ENCODE data around the gene FDX2.
"Not testable (repeated sequence)": the region's sequence is repeated elsewhere in the genome, so short reads cannot be mapped to it uniquely, and the experiment has no call there.

Gene FDX2

DNA sequence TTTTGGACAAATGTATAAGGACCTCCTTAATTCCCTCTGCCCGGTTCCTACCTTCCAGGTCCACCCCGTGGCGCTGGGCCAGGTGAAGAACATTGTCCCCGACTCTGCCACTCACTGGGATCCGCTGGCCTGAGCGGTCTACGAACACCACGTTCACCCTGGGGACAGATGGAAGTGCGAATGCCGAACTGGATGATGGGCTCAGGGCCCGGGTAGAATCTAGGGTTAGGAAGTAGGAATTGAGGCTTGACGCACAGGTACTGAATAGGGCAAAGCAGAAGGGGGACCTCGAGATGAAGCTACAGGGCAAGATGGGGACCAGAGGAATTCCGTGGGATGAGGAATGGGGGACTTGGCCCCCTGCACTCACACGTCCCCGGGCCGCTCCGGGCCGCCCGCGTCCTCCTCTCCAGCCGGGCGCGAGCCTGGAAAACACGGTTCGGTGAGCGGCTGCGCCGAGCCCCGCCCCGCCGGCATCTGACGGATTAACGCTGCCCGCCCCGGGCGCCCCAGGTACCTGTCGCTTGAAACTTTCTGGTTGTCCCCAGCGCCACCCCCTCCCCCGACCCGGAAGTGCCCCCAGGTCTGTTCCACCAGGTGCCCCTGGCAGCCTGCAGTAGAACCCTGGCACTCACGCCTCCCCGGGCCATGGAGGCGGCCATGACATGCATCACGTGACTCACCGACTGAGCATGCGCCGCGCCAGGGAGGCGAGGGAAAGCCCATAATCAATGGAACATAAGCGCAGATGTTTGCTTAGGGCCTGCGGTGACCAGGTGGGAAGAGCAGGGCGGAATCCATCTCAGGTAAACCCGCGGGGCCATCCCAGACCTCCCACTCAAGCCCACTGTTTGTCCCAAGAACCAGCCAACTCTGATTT is at the start of gene FDX2:
TSS of gene FDX2 (minus strand) at position 681 of the 880 bp plus-strand sequence. CDS start at position 662, 19 bp downstream.
- peak; percentile 54 for DNase-seq

DNA sequence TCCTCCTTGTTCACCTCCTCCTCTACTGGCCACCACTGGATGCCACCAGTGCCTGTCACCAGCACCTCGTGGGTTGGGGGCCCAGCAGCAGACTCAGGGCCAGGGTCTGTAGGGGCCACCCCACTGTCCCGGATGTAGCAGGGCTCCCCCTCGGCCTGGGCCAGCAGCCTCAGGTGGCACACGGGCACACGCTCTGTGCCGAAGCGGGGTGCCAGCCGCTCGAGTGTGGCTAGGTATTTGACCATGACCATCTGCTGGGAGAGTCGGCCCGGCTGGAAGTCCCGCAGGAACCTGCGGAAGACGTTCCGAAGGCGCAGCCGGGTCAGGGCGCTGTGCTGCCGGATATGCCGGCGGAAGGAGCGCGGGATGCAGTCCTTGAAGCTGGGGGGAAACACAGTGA is 49.7 kb upstream of the FDX2 start:
- DNase-seq, result no peak

DNA sequence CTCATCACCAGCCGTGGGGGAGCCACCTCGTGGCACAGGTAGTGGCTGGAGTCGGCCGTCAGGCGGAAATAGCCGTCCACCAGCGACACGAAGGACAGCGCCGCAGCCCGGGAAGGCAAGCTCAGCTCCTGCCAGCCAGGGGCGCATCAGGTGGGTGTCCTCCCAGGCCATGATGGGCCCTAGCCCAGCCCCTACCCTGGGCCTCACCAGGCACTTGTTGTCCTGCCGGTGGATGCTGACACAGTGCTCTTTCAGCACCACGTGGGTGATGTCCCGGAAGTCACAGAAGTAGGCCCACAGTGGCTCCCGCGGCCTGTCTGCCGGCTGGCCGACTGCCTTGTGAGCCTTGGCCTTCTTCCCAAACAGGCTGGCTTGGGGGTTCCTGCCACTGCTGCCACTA is 48.8 kb upstream of the FDX2 start:
- DNase-seq, result no peak

DNA sequence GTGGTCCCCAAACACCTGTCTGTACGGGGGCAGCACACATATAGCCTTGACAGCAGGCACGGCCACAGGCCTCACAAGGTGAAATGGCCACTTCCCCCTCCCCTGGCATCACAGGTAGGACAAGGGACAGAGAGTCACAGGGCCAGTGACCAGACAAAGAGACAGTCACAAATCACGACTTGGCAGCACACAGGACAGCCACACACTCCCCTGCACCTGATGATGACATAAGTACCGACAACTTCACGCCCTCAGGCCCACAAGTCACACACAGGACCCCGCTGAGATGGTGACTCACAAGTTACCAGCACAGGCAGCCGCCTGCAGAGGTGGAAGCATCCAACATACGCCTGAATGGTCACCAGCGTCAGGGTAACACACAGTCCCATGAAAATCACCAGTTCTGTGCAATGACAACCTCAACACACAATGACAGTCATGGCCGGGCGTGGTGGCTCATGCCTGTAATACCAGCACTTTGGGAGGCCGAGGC is 48.0 kb upstream of the FDX2 start:
- DNase-seq, result no peak

DNA sequence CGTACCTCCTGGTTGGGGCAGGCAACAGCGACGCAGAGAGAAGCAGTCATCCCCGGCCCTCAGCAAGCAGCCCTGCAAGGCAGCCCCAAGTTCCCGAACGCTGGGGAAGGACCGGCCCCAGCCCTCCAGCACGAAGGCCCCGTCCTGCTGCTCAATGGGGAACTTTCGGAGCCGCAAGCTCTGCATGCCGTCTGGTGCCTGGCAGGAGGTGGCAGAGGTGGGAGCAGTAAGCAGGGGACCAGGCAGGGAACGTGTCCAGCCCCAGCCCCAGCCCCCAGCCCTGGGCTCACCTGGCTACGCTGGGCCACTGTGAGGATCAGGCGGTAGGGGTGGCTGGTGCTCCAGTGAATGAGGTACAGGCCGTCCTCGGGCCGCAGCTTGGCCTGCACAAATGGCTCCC is 46.4 kb upstream of the FDX2 start:
- DNase-seq, result no peak

DNA sequence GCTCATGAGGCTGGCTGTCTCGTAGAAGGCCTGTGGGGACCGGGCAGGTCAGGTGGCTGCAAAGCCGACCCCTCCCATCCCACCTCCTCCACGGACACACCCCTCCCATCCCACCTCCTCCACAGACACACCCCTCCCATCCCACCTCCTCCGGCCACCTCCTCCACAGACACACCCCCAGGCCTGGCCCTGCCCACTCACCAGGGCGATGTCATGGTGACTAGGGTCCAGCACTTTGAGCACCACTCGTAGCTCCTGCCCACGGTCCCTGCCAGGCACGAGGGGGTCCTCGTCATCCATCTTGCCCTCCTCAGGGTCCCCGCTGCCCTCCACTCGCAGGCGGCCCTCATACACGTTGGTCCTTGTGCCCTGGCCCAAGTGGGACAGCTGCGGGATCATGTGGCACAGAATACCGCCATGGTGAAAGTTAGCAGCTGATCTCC is 45.8 kb upstream of the FDX2 start:
- DNase-seq, result no peak

DNA sequence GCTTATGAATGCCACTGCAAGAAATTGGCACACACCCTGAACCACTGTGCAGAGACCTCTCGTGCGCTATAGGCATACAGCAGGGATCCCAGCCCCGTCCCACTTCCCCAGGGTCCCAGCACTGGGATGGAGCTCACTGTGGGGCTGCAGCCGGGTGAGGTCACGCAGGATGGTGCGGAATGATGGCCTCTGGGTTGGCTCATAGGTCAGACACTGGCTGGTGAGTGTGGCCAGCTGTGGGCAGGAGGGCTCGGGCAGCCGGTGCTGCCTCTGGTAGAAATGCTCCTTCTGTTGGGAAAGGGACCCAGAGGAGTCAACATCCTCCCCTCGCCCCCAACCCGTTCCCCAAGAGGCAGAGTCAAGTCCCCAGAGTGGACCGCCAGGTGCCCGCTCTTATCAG is 40.6 kb upstream of the FDX2 start:
- no peak for DNase-seq

DNA sequence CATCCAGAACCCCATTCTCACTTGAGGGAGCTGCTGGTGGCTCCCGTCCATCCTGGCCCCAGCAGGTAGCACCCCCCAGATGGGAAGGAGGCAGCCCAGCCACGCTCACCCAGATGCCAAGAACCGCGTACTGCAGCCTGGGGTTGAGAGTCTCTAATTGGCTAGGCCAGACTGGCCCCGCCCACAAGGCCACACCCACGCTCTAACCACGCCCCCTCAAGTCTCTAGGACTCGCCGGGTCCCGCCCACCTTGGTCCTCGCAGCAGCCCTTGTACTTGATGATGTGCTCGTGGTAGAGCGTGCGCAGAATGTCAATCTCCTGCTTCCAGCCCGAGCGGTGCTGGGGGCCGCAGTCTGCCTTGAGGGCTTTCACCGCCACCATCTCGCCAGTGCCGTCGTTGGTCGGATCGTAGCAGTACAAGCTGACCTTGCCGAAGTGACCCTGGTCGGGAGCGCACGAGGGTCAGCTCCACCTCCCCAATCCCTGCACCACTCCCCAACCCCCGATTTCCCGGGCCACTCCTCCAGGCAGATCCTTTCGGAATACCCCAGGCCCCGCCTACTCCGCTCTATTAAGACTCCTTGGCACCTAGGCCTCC is 38.1 kb upstream of the FDX2 start:
- peak; percentile 1 for DNase-seq

DNA sequence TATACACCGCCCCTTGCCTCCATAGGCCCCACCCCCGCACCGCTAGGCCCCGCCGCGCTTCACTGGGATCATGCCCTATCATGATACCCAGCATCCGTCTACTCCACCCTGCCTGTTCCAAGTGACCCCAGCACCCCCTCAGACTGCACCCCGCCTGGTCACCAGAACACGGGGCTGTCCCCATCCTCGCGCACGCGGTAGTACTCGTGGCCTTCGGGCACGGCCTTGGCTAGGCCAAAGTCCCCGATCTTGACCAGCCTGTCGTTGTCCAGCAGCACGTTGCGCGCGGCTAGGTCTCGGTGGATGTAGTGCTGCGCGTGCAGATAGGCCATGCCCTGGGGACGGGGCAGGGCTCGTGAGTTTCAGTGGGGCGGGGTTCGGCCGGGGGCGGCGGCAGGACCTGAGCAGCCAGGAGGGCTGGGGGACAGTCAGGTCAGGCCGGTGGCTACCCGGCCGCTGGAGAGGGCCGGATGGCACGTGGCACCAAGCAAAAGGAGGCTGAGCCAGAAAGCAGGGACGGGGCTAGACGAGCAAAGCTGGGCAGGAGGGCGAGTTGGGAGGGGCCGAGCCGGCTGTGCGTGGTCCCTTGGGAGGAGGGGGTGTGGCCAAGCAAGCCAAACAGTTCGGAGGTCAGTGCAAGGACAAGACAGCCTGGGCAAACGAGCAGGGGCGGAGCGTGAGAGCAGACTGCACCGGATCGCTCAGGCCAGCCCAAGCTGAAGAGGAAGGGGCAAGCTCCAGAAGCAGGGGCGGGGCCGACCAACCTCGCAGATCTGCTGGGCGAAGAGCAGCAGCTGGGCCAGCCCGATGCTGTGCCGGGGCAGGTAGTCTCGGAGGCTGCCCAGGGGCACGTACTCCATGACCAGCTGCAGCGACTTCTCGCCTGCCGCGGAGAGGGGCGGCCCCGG is 37.2 kb upstream of the FDX2 start:
- no peak for DNase-seq

DNA sequence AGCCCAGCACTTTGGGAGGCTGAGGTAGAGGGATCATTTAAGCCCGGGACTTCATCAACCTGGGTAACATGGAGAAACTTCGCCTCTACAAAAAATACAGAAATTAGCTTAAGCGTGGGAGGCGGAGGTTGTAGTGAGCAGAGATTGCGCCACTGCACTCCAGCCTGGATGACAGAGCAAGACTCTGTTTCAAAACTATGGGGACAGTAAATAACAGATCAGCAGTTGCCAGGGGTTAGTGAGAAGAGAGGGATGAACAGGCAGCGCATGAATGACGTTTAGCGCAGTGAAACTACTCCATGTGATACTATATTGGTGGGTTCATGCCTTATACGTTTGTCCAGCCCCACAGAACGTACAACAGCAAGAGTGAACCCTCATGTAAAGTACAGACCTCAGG is 30.7 kb upstream of the FDX2 start:
- DNase-seq, result no peak

DNA sequence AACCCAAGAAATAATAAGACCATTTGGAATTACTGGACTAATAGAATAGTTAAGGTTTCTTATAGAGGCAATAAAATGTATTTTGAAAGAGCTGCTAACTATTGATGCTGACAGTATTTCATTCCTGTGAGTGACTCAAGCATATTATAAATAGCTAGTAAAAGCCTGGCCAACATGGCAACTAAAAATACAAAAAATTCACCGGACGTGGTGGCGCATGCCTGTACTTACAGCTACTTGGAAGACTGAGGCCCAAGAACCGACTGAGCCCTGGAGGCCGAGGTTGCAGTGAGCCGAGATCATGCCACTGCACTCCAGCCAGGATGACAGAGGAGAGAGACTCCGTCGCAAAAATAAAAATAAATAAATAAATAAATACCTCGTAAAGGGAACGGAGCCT is 29.0 kb upstream of the FDX2 start:
- no peak for DNase-seq

DNA sequence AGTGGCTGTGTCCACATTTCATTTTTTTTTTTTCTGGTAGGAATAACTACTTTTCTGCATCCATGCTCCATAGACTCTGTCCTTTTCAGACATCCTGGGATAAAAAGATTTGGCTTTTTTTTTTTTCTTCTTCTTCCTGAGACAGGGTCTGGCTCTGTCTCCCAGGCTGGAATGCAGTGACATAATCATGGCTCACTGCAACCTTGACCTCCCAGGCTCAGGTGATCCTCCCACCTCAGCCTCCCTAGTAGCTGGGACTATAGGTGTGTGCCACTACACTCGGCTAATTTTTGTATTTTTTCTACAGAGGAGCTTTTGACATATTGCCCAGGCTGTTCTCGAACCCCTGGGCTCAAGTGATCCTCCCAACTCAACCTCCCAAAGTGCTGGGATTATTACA is 27.7 kb upstream of the FDX2 start:
- DNase-seq, result no peak

DNA sequence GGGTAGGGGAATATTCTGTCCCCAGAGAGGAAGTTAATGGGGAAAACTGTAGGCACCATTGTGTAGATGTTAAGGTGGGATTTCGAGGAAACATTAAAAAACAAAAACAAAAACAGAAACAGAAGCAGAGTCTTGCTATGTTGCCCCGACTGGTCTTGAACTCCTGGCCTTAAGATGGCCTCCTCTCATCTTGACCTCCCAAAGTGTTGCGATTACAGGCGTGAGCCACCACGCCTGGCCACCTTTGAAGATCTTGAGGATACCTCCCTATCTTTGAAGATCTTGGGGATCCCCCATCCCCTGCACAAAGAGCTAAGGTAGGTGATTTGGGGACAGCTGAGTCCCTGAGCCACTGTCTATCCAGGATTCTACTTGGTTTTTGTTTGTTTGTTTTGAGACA is 24.2 kb upstream of the FDX2 start:
- no peak for DNase-seq

DNA sequence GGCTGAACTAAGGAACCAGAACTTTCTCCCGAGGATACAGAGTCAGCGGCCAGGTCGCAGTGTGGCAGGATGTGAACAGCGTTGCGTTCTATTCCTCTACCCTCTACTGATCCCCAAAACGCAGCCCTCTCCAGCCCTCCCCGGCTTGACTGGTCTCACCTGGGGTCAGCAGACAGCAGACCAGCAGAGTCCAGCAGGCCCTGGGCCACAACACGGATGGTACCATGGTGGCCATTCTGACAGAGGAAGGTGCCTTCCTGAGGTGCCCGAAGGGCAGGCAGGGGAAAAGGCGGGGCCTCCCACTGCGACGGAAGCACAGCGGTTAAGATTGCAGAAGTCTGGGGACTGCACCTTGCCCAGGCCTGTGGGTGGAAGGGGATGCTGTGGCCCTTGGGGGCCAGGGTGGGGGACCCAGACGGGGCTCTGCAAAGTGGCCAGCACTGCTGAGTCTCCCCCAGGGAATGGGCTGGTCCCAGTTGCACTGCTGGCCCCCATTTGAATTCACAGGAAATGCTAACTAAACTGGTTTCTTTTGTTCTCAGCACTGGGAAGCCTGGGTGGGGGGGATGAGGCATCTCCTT is 23.7 kb upstream of the FDX2 start, which contains the start of gene ICAM3:
TSS of gene ICAM3 (minus strand) at position 245 of the 581 bp plus-strand sequence. CDS start at position 235, 10 bp downstream.
- DNase-seq, result no peak

DNA sequence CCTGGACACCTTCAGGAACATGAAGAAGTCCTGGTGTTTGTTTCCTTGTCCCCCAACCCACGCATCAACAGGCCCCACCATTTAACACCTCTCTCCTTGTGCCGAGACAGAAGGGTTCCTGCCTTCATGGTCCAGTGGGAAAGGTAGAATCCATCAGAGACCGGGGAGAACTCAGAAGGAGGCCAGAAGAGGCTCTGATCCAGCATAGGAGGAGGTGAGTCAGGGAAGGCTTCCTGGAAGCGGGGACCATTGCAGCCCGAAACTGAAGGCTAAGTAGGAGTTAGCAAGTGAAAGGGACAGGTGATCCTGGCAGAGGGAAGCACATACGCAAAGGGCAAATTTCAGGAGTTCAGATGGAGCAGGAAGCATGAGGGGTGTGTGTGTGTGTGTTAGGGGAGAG is 23.1 kb upstream of the FDX2 start:
- DNase-seq, result no peak

DNA sequence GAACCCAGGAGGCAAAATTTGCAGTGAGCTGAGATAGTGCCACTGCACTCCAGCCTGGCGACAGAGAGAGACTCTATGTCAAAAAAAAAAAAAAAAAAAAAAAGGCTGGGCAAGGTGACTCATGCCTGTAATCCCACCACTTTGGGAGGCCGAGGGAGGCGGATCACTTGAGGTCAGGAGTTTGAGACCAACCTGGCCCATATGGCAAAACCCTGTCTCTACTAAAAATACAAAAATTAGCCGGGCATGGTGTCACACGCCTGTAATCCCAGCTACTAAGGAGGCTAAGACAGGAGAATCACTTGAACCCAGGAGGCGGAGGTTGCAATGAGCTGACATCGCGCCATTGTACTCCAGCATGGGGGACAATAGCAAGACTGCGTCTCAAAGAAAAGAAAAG is 20.9 kb upstream of the FDX2 start:
- not testable (repeated sequence) for DNase-seq

DNA sequence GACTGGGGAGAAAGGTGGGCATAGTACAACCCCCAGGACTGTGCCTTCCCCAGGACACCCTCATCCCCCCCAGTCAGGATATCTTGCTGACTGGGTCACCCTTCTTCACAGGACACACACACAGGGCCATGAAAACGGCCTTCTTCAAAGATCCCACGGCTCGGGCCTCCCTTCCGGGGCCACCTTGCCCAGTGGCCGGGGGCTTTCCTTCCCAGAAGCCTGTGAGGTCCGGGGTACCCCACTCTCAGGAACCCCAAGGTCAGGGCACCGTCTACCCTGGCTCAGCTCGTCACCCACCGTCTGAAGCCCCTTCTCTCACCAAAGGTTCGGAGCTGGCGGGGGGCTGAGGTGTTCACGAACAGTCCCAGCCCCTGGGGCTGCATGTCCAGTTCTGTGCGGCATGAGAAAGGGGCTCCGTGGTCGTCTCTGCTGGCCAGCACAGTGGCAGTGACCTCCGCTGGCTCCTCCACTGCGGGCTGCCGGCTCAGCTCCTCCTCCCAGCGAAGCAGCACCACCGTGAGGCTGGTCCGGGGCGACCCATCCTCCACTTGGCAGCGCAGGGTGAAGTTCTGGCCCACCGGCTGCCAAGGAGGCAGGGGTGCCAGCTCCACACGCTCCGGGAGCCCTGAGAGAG is 19.7 kb upstream of the FDX2 start:
- DNase-seq, result no peak

DNA sequence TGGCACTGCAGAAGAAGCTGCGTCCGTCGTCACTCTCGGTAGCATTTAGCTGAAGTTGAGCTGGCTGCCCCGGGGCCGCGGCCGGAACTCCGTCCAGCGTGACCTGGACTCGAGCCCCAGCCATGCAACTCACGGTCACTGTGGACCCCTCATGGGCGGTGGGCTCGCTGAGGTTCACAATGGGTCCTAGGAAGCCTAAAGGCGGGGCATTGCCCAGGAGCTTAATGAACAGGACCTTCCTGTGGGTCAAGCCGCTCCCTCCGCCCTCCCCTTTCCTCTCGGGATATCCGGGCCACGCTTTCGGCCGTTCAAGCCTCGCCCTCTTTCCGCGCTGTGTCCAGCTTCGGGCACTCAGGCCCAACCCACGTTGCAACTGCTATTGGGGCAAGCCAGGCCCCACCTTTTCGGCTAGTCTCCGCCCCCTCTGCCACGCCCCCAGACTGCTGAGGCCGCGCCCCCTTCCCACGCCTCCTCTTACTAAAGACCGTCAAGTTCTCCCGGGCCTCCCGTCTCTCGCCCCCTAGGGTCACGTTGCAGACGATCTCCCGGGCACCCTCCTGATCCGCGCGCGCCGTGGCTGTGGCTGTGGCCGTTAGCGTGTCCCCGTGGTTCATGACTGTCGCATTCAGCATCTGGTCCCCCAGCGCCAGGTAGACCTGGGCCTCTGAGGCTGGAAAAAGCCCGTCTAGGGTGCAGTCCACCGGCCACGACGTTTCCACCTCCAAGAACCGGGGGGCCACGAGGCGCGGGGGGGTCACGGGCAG is 19.0 kb upstream of the FDX2 start:
- peak; percentile 14 for DNase-seq

DNA sequence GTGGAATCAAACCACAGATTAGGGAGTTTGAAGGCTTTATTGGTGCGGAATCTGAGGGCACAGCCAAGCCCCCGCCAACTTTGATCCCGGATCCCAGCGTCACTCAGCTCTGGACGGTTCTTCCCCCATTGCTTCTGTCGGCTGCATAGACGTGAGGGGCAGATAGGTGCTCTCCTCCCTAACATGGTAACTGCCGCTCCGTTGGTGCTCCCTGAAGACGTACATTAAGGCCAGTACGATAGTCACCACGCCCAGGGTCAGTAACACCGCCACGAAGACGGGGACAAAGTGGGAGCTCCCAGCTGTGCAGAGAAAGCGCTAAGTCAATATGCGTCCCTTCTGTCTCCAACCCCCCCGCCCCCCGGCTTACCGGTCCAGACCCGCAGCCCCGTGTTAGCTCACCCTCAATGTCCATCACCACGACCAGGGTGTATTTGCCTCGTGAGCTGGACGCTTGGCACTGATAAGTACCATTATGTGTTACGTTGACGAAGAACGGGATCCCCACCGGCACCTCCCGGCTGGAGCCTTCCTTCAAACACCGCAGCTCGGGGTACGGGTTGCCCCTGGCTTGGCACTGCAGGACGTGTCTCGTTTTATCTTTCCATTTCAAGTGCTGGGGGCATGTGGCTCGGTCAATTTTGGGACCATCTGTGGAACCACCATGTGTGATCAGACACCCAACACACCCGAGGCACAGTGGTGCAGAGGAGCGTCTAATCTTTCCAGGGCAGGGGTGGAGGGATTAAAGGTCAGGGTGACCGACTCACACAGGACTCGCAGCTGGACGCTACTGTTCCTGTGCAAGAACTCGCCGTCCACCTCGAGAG is 18.2 kb upstream of the FDX2 start:
- DNase-seq, result no peak

DNA sequence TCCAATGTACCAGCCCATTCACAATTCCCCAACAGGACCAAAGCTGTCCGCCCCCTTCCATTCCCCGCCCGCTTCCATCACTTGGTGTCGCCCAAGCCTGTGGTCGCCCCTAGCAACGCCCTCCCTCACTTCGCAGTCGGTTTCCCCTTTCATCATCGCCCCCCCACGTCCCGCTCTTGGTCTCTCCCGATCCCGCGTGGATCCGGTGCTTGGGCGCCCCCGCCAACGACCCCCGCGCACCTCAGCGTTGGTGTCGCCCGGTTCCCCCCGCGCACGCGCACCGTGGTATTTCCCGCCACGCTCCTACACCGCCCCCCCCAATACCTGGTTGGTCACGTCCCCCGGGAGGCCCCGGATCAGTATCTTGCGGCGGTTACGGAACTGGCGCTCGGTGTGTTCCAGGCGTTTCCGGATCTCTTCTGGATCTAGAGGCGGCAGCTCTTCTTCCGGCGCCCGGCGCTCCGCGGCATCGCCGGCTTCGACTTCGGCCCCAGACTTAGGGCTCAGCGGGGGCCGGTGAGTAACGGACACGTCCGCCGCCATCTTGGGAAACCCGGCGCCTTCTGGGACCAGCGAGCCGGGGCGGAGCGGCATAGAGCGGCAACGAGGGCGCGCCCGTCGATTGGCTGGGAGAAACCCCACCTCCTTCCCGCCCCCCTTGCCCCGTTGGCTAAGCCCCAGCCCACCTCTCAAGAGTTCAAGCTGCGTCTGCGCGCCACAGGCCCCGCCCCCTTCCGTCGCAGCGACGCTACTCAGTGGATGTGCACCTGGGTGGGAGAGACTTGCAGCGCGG is 17.3 kb upstream of the FDX2 start, which contains the start of gene RAVER1:
TSS of gene RAVER1 (minus strand) at position 565 of the 793 bp plus-strand sequence. CDS start at position 543, 22 bp downstream.
- peak; percentile 81 for DNase-seq

All from SHP77 treated with DMSO at 0.1 percent for 48 hours (cell line).